ENCODE data around the gene LONP2.
A peak's percentile ranks its signal among the peaks of the same experiment; 100 is the strongest.
"Not testable (repeated sequence)": the region's sequence is repeated elsewhere in the genome, so short reads cannot be mapped to it uniquely, and the experiment has no call there.

LONP2 gene

GRCh38 chr16:48294724-48295123 is 50.6 kb downstream of the LONP2 start:
- DNase-seq, result no peak

- no peak for DNase-seq
These were observed 51.6 kb downstream of the LONP2 start for GRCh38 chr16:48295488-48296281.

- DNase-seq, result no peak
These were observed 55.4 kb downstream of the LONP2 start for GRCh38 chr16:48299471-48299870.

GRCh38 chr16:48300391-48300856 is 56.3 kb downstream of the LONP2 start:
- no peak for DNase-seq

GRCh38 chr16:48308535-48308934 is 64.4 kb downstream of the LONP2 start:
- no peak for DNase-seq

GRCh38 chr16:48310908-48311641 is 67.0 kb downstream of the LONP2 start:
- peak in 1 of 2 donors; percentile 31 for DNase-seq

- not testable (repeated sequence) for DNase-seq
These were observed 69.8 kb downstream of the LONP2 start for GRCh38 chr16:48313905-48314304.

GRCh38 chr16:48317026-48317425 is 72.9 kb downstream of the LONP2 start:
- DNase-seq, result peak in 1 of 2 donors; percentile 18

- DNase-seq, result peak; percentile 64 to 81
These were observed 73.7 kb downstream of the LONP2 start for GRCh38 chr16:48317614-48318315.

GRCh38 chr16:48318630-48319029 is 74.5 kb downstream of the LONP2 start:
- peak; percentile 57 to 69 for DNase-seq

- peak; percentile 80 to 90 for DNase-seq
These were observed 77.4 kb downstream of the LONP2 start for GRCh38 chr16:48321317-48322036.

- peak; percentile 54 to 79 for DNase-seq
These were observed 80.0 kb downstream of the LONP2 start for GRCh38 chr16:48323783-48324775.

GRCh38 chr16:48326915-48327314 is 82.8 kb downstream of the LONP2 start:
- no peak for DNase-seq

- no peak for DNase-seq
These were observed 85.0 kb downstream of the LONP2 start for GRCh38 chr16:48329138-48329537.

- peak; percentile 52 to 77 for DNase-seq
These were observed 86.2 kb downstream of the LONP2 start for GRCh38 chr16:48330189-48330840.

- peak; percentile 59 to 78 for DNase-seq
These were observed 86.7 kb downstream of the LONP2 start for GRCh38 chr16:48330841-48331192.

- DNase-seq, result no peak
These were observed 88.9 kb downstream of the LONP2 start for GRCh38 chr16:48332978-48333377.

- DNase-seq, result no peak
These were observed 90.2 kb downstream of the LONP2 start for GRCh38 chr16:48334325-48334724.

GRCh38 chr16:48335961-48336360 is 91.9 kb downstream of the LONP2 start:
- no peak for DNase-seq

GRCh38 chr16:48340054-48340453 is 96.0 kb downstream of the LONP2 start:
- DNase-seq, result no peak

- DNase-seq, result no peak
These were observed 98.5 kb downstream of the LONP2 start for GRCh38 chr16:48342591-48342990.

Data from inflammatory macrophage treated with lipopolysaccharide for 1 hour (primary cell).